ENCODE results near the gene SPATS2L.

GRCh38 chr2:200300065-200300464, 6.4 kb upstream of the SPATS2L start:
- TF ChIP-seq CTCF (IDR thresholded peaks at IDR 0.05) (no peak), POLR2A (IDR thresholded peaks at IDR 0.05) (no peak), POLR2AphosphoS5 (IDR thresholded peaks at IDR 0.05; ENCODE audit: insufficient read depth in 1 of 2, low read depth in 1 of 2) (no peak)
